Adrenal gland (tissue), 12 donors: ENCODE results near the gene NDUFB2. TPM values are rescaled to one million over a fixed set of nuclear protein-coding genes. Genes with fewer than 3 reads are reported as not detected.

Source experiments
- DNase-seq, 7 donors: peaks; one replicate each; pipeline ENCODE4 v3.0.0-alpha.2; 2019 to 2020
- H3K27ac ChIP-seq, 5 donors: fragments of 200-600 bp; sonication (generic) in 4 of 5; 1 replicate in 3 of 5; 2 replicates in 2 of 5; pipeline versions ENCODE4 v1.5.1 to v1.8.0; 2016 to 2020; ENCODE audit warnings: mild to moderate bottlenecking in 1 of 5
- H3K27me3 ChIP-seq: fragments of 200-600 bp; 2 replicates; pipeline ENCODE4 v1.8.0; 2021
- H3K36me3 ChIP-seq, 2 donors: fragments of 200-600 bp; replicated peaks in 1 of 2; 1 replicate in 1 of 2; 2 replicates in 1 of 2; pipeline versions ENCODE4 v1.5.1 to v1.8.0; 2018 to 2022
- H3K4me1 ChIP-seq, 2 donors: fragments of 200-600 bp; replicated peaks in 1 of 2; 1 replicate in 1 of 2; 2 replicates in 1 of 2; pipeline versions ENCODE4 v1.5.1 to v1.8.0; 2018 to 2021
- H3K4me3 ChIP-seq, 4 donors: fragments of 200-600 bp; sonication (generic) in 3 of 4; one replicate each; pipeline ENCODE4 v1.5.1; 2016 to 2018
- H3K9me3 ChIP-seq, 3 donors: fragments of 200-600 bp; sonication (generic) in 1 of 3; replicated peaks in 1 of 3; 1 replicate in 2 of 3; 2 replicates in 1 of 3; pipeline versions ENCODE4 v1.5.1 to v1.8.0; 2016 to 2021
- POLR2A ChIP-seq, 2 donors: fragments of 450-650 bp; IDR thresholded peaks; one replicate each; pipeline ENCODE4 v1.6.1; 2017; ENCODE audit warnings: antibody characterized with exemption in 2 of 2, mild to moderate bottlenecking in 2 of 2, moderate library complexity in 1 of 2
- whole genome bisulfite sequencing, 4 donors: extraction: QIAGEN DNeasy Blood & Tissue Kit in 2 of 4; methylation state at CpG; one replicate each; pipeline versions ENCODE4 v1.1.5 to v1.1.7; 2013 to 2017; 5-methylcytosine and 5-hydroxymethylcytosine counted together
- intact Hi-C, 2 donors: fragments of 100-400 bp; cut with DNase I; formaldehyde crosslinking; loops; one replicate each; pipeline versions ENCODE4 v1.14.1 to v1.15.0; 2022 to 2023
- polyA plus RNA-seq, 3 donors: library from polyadenylated mRNA; stranded (reverse); fragments of 200-250 nt in 2 of 3; fragments of 350-450 nt in 1 of 3; fragmentation: Illumina TruSeq in 1 of 3; extraction: RNeasy Lipid Tissue Mini Kit (QIAGEN cat#74804) in 1 of 3; gene quantifications; one replicate each; pipeline ENCODE4 v1.2.3, GENCODE V29; 2013 to 2014
- total RNA-seq, 9 donors: library from RNA; depleted of rRNA in 4 of 9; stranded (reverse); fragments of >200 nt in 4 of 9; fragments of 120-200 nt in 1 of 9; fragmentation: NEBNext Ultra II Directional in 1 of 9; extraction: Animal tissue kit (Norgen Biotek cat#: 25700) in 1 of 9; gene quantifications; one replicate each; pipeline versions ENCODE4 v1.1.0 to v1.2.4, GENCODE V29; 2013 to 2023
- TF ChIP-seq, protein P1 (sequence below), 6 experiments: fragments of 450-650 bp in 4 of 6; fragments of 200-600 bp in 2 of 6; sonication (generic) in 1 of 6; IDR thresholded peaks; 1 replicate in 5 of 6; 2 replicates in 1 of 6; pipeline versions ENCODE4 v1.5.1 to v1.8.0; 2016 to 2021; ENCODE audit warnings: antibody characterized with exemption in 6 of 6, mild to moderate bottlenecking in 2 of 6, moderate library complexity in 1 of 6
- donor health status: healthy with polysubstance abuse.
- donor health status: Bipolar disorder and iron deficiency.
- donor health status: DM: yes; HTN: yes; CAD: no.
- donor health status: DM: no; HTN: no; CAD: no.
- donor health status: DM: no; HTN: no; CAD: no.
- donor health status: DM: yes; HTN: yes; CAD: no.

NDUFB2 gene
- total and polyA plus RNA-seq, 12 donors, result 172 to 465 (median 212) TPM

DNA sequence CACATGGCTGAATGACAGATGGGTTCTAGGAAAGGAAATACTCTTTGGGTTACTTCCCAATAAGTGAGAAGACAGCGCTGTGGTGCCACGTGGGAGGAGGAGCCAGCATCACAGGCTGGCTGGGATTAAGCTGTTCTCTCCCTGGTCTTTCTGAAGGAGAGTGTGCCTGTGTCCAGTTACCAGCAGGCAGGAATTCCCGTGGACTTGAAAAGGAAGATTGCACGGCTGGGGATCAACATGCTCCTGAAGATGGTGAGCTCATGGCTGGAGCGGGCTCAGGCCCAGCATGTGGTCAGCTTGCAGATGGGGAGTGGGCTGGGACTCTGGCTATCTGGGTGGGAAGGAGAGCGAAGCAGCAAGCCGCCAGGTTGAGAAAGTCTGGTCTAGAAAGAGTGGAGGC, 15.6 kb upstream of the NDUFB2 start:
- WGBS, 4 donors, result 93 to 94% (median 93%) methylated on average over 7 of the region's 7 CpGs
- intact Hi-C loops, result no loop called here
- H3K36me3 ChIP-seq, result peaks cover 0 to 16% of the 10 kb centered on the region in 2 donors
- peak in 2 of 7 donors; percentile 5 to 14 for DNase-seq
- H3K4me1 ChIP-seq, result peaks cover 0 to 4% of the 10 kb centered on the region in 2 donors
- no peaks in the 10 kb centered on the region for H3K9me3 ChIP-seq
- no peak for TF ChIP-seq POLR2A (IDR thresholded peaks at IDR 0.05)
- TF ChIP-seq, protein P1, sequence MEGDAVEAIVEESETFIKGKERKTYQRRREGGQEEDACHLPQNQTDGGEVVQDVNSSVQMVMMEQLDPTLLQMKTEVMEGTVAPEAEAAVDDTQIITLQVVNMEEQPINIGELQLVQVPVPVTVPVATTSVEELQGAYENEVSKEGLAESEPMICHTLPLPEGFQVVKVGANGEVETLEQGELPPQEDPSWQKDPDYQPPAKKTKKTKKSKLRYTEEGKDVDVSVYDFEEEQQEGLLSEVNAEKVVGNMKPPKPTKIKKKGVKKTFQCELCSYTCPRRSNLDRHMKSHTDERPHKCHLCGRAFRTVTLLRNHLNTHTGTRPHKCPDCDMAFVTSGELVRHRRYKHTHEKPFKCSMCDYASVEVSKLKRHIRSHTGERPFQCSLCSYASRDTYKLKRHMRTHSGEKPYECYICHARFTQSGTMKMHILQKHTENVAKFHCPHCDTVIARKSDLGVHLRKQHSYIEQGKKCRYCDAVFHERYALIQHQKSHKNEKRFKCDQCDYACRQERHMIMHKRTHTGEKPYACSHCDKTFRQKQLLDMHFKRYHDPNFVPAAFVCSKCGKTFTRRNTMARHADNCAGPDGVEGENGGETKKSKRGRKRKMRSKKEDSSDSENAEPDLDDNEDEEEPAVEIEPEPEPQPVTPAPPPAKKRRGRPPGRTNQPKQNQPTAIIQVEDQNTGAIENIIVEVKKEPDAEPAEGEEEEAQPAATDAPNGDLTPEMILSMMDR (IDR thresholded peaks at IDR 0.05), result no peak
- no peak overlapping the region for H3K4me3 ChIP-seq
- no peaks in the 10 kb centered on the region for H3K27me3 ChIP-seq
- H3K27ac ChIP-seq, result no peak overlapping the region

DNA sequence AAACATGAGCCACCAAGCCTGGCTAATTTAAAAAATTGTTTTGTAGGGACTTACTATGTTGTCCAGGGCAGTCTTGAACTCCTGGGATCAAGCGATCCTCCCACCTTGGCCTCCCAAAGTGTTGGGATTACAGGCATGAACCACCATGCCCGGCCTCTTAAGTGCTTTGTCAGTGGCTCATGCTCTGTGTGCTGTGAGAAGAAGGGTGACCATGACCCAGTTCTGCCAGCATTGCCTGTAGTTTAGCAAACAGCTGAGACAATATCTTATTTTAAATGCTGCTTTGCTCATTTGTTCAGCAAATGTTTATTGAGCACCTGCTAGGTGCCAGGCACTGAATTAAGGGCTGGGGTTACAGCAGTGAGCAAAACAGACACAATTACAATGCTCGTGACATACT, 14.7 kb upstream of the NDUFB2 start:
- Histone ChIP-seq H3K4me3 (no peak overlapping the region), H3K4me1 (peaks cover 0 to 4% of the 10 kb centered on the region in 2 donors), H3K36me3 (peaks cover 0 to 16% of the 10 kb centered on the region in 2 donors), H3K27me3 (no peaks in the 10 kb centered on the region), H3K27ac (no peak overlapping the region), H3K9me3 (no peaks in the 10 kb centered on the region)
- no peak for TF ChIP-seq POLR2A (IDR thresholded peaks at IDR 0.05)
- TF ChIP-seq, protein P1 (IDR thresholded peaks at IDR 0.05), result no peak
- intact Hi-C loops, result no loop called here
- DNase-seq, result peak in 5 of 7 donors; percentile 30 to 61 (median 54)
- 54 to 72% (median 67%) methylated on average over 3 of the region's 3 CpGs for WGBS, 4 donors

DNA sequence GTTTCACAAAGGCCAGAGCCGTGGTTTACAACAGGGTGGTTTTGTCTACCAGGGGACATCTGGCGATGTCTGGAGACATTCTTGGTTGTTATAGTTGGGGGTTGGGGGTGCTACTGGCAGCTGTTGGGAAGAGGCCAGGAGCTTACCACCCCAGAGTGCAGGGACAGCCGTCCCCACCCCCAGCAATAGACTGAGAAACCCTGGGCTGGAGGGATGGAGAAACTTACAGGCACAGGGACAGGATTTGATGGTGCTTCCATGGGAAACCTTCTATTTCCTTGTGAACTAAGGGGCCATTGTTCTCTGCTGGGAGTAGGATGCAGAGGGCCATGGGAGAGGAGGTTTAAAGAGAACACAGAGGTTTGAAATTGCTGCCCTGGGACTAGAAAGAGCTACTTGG, 12.9 kb upstream of the NDUFB2 start:
- intact Hi-C loops, result no loop called here

DNA sequence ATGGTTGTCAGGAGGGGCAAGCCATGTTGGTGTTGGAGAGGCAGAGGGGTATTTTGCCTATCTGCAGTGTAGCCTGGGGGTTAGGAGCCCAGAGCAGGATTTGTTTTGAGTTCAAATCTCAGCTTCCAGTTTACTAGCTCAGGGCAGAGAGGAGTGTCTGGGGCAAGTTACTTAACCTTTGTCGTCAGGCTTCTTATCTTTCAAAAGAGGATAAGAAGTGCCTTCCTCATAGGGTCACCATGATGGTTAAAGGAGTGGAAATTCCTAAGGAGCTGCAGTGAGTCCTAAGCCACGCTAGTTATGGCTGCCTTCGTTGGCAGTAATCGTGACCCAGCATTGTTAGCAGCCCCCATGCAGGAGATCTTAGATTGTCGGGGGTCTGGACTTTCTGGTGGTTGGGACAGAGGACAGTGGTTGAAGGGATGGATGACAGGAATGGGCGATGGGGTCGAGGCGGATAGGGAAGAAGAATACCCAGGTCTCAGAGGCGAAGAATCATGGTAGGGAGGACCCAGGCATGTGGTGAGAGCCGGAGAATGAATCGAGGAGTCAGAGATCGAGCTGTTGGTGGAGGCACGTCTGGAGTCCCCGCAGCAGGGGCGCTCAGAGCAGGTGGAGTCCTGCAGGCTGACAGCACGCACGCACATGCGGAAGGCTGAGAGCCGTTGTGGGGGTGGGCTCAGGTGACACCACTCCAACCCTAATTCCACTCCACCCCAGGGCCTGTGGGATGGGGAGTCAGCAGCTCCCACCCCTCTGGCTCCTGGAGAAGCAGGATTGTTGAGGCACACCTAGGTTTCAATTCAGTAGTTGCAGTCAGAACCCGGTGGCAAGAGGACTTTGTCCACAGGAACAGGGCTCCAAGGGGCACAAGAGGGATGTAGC, 12.2 kb upstream of the NDUFB2 start:
- 94 to 96% (median 95%) methylated on average over 20 of the region's 20 CpGs for WGBS, 4 donors
- intact Hi-C loops, result no loop called here
- H3K4me1 ChIP-seq, result peaks cover 0 to 4% of the 10 kb centered on the region in 2 donors
- no peaks in the 10 kb centered on the region for H3K27me3 ChIP-seq
- H3K9me3 ChIP-seq, result no peaks in the 10 kb centered on the region
- no peak overlapping the region for H3K4me3 ChIP-seq
- H3K36me3 ChIP-seq, result peaks cover 0 to 16% of the 10 kb centered on the region in 2 donors
- TF ChIP-seq, protein P1 (IDR thresholded peaks at IDR 0.05), result no peak
- TF ChIP-seq POLR2A (IDR thresholded peaks at IDR 0.05), result no peak
- H3K27ac ChIP-seq, result no peak overlapping the region
- DNase-seq, result peak in 2 of 7 donors; percentile 10 to 31

More for the DNA sequence above, 12.9 kb upstream of the NDUFB2 start:
- H3K27ac ChIP-seq, result no peak overlapping the region
- no peaks in the 10 kb centered on the region for H3K9me3 ChIP-seq
- DNase-seq, result peak in 1 of 7 donors; percentile 34
- 90 to 97% (median 96%) methylated on average over 3 of the region's 3 CpGs for WGBS, 4 donors
- H3K36me3 ChIP-seq, result peaks cover 0 to 16% of the 10 kb centered on the region in 2 donors
- TF ChIP-seq, protein P1 (IDR thresholded peaks at IDR 0.05), result no peak
- H3K4me1 ChIP-seq, result peaks cover 0 to 4% of the 10 kb centered on the region in 2 donors
- H3K4me3 ChIP-seq, result no peak overlapping the region
- no peaks in the 10 kb centered on the region for H3K27me3 ChIP-seq
